HepG2 (cell line): ENCODE results near the gene HES1. TPM values are rescaled to one million over a fixed set of nuclear protein-coding genes. Genes with fewer than 3 reads are reported as not detected.

ENCODE experiments used
- CREB3 ChIP-seq: sonication (generic); formaldehyde crosslinking; IDR thresholded peaks from 2 replicates; pipeline ENCODE4 v1.5.0; 2020; ENCODE audit warnings: missing genetic modification reagents
- GABPA ChIP-seq, 2 experiments: IDR thresholded peaks; 2 replicates each; pipeline ENCODE4 v1.6.1; 2011 to 2016; ENCODE audit warnings: low read depth in 2 of 2, low read length in 1 of 2, missing biosample characterization in 1 of 2, missing genetic modification characterization in 1 of 2
- HNF4G ChIP-seq, 2 experiments: sonication (generic) in 1 of 2; formaldehyde crosslinking in 1 of 2; IDR thresholded peaks; 2 replicates each; pipeline versions ENCODE4 v1.4.0 to v1.6.1; 2011 to 2020; ENCODE audit warnings: borderline replicate concordance in 2 of 2, low read depth in 2 of 2, mild to moderate bottlenecking in 2 of 2, low read length in 1 of 2, missing genetic modification reagents in 1 of 2, moderate library complexity in 1 of 2
- HOXA9 ChIP-seq: sonication (generic); formaldehyde crosslinking; IDR thresholded peaks from 2 replicates; pipeline ENCODE4 v1.8.1; 2022; ENCODE audit warnings: missing genetic modification reagents, mild to moderate bottlenecking, moderate library complexity, borderline replicate concordance
- ISL2 ChIP-seq: sonication (generic); formaldehyde crosslinking; IDR thresholded peaks from 2 replicates; pipeline ENCODE4 v1.5.0; 2020; ENCODE audit warnings: missing genetic modification reagents
- JUND ChIP-seq: sonication (generic); formaldehyde crosslinking; IDR thresholded peaks from 2 replicates; pipeline ENCODE4 v1.8.0; 2022; ENCODE audit warnings: mild to moderate bottlenecking, missing genetic modification reagents
- MAFF ChIP-seq: IDR thresholded peaks from 2 replicates; pipeline ENCODE4 v1.6.1; 2011; ENCODE audit warnings: low read depth, low read length, improper control_type of control experiment
- POLR2A ChIP-seq, 2 experiments: IDR thresholded peaks; 2 replicates each; pipeline ENCODE4 v1.6.1; 2011; ENCODE audit warnings: low read depth in 2 of 2, low read length in 2 of 2, mild to moderate bottlenecking in 1 of 2, moderate library complexity in 1 of 2; ENCODE audit not compliant: insufficient read depth in 1 of 2
- SP2 ChIP-seq: sonication (generic); formaldehyde crosslinking; IDR thresholded peaks from 2 replicates; pipeline ENCODE4 v1.5.1; 2020; ENCODE audit warnings: mild to moderate bottlenecking, missing genetic modification reagents
- TCF12 ChIP-seq, 2 experiments: fragments of 450-650 bp in 1 of 2; sonication (generic) in 1 of 2; formaldehyde crosslinking in 1 of 2; IDR thresholded peaks; 2 replicates each; pipeline versions ENCODE4 v1.6.1 to v1.8.0; 2017 to 2022; ENCODE audit warnings: antibody characterized with exemption in 1 of 2, mild to moderate bottlenecking in 1 of 2, missing genetic modification reagents in 1 of 2, moderate library complexity in 1 of 2
- TEAD3 ChIP-seq: optimal IDR thresholded peaks from 2 replicates; pipeline ENCODE3; 2016; ENCODE audit warnings: borderline replicate concordance
- TRAFD1 ChIP-seq: sonication (generic); formaldehyde crosslinking; IDR thresholded peaks from 2 replicates; pipeline ENCODE4 v1.5.1; 2020; ENCODE audit warnings: missing genetic modification reagents, mild to moderate bottlenecking, borderline replicate concordance
- ZBTB20 ChIP-seq: sonication (generic); formaldehyde crosslinking; IDR thresholded peaks from 2 replicates; pipeline ENCODE4 v1.8.1; 2023; ENCODE audit warnings: missing genetic modification reagents, low read depth, mild to moderate bottlenecking, borderline replicate concordance
- ZFP90 ChIP-seq: sonication (generic); formaldehyde crosslinking; IDR thresholded peaks from 2 replicates; pipeline ENCODE4 v1.8.0; 2022; ENCODE audit warnings: missing genetic modification reagents, mild to moderate bottlenecking, inconsistent platforms, borderline replicate concordance
- ZNF468 ChIP-seq: sonication (generic); formaldehyde crosslinking; IDR thresholded peaks from 2 replicates; pipeline ENCODE4 v1.8.0; 2022; ENCODE audit warnings: mild to moderate bottlenecking, moderate library complexity, missing genetic modification reagents
- ZNF503 ChIP-seq: sonication (generic); formaldehyde crosslinking; IDR thresholded peaks from 2 replicates; pipeline ENCODE4 v1.4.0; 2020; ENCODE audit warnings: missing genetic modification reagents
- ZNF546 ChIP-seq: sonication (generic); formaldehyde crosslinking; conservative IDR thresholded peaks from 2 replicates; pipeline ENCODE4 v1.8.1; 2023; ENCODE audit warnings: mild to moderate bottlenecking, missing genetic modification reagents
- ZNF562 ChIP-seq: sonication (generic); formaldehyde crosslinking; IDR thresholded peaks from 2 replicates; pipeline ENCODE4 v1.8.0; 2022; ENCODE audit warnings: missing genetic modification reagents, borderline replicate concordance
- ZNF720 ChIP-seq: sonication (generic); formaldehyde crosslinking; IDR thresholded peaks from 2 replicates; pipeline ENCODE4 v1.4.0; 2020; ENCODE audit warnings: missing genetic modification reagents
- polyA plus RNA-seq, 8 experiments: library from polyadenylated mRNA; depleted of rRNA in 3 of 8; stranded (reverse) in 7 of 8; unstranded in 1 of 8; fragments of >200 nt; fragmentation: Illumina TruSeq in 4 of 8; extraction: Trizol in 4 of 8; gene quantifications; 2 replicates each; pipeline versions ENCODE4 v1.2.1 to v1.2.3, GENCODE V29; 2011 to 2016; ENCODE audit warnings: low read depth in 4 of 8, missing spikeins in 1 of 8, mixed read lengths in 1 of 8; ENCODE audit not compliant: insufficient read depth in 1 of 8
- total RNA-seq, 5 experiments: library from RNA; depleted of rRNA; stranded (reverse); fragments of >200 nt; fragmentation: Illumina TruSeq; extraction: Trizol; gene quantifications; 2 replicates each; pipeline ENCODE4 v1.2.3, GENCODE V29; 2016; ENCODE audit warnings: low read depth in 1 of 5

Gene HES1
- total and polyA plus RNA-seq, 2 of the 13 experiments (the other 11 are each of a cell fraction or from before 2014, with no cell fraction given): 15.4 to 19.8 TPM

GRCh38 chr3:194134757-194135515, 1.0 kb upstream of the HES1 start (continued):
- TF ChIP-seq HNF4G (IDR thresholded peaks at IDR 0.05; ENCODE audit: borderline replicate concordance, low read depth, low read length) (0 out of 2 replicates have a peak, but pooled peaks have one; percentile 14), HNF4G (CRISPR knock-in tag; IDR thresholded peaks at IDR 0.05; ENCODE audit: borderline replicate concordance, low read depth) (no peak), ISL2 (peak; percentile 71; the same call in 1 of the 2 replicates), ZNF546 (CRISPR knock-in tag) (peak; percentile 63; the same call in 1 of the 2 replicates), POLR2A (IDR thresholded peaks at IDR 0.05; ENCODE audit: insufficient read depth in 1 of 2, low read depth in 2 of 2, low read length in 2 of 2) (no peak), JUND (CRISPR knock-in tag) (peak; percentile 36; the same call in 1 of the 2 replicates), ZNF468 (CRISPR knock-in tag) (no peak), ZFP90 (CRISPR knock-in tag) (no peak), CREB3 (CRISPR knock-in tag) (0 out of 2 replicates have a peak, but pooled peaks have one; percentile 77), SP2 (CRISPR knock-in tag) (peak; percentile 50), ZBTB20 (CRISPR knock-in tag) (no peak), HOXA9 (peak; percentile 84; the same call in 1 of the 2 replicates), MAFF (no peak), TCF12 (IDR thresholded peaks at IDR 0.05) (no peak), TCF12 (CRISPR knock-in tag; IDR thresholded peaks at IDR 0.05) (peak; percentile 87), TEAD3 (peak; percentile 85), ZNF503 (CRISPR knock-in tag) (peak; percentile 83), TRAFD1 (CRISPR knock-in tag) (no peak), ZNF720 (CRISPR knock-in tag) (no peak), GABPA (IDR thresholded peaks at IDR 0.05; ENCODE audit: low read depth, low read length) (no peak), GABPA (CRISPR knock-in tag; IDR thresholded peaks at IDR 0.05; ENCODE audit: low read depth) (no peak), ZNF562 (CRISPR knock-in tag) (no peak)
